Measurements from ENCODE around the gene MTHFR.

The MTHFR gene

GRCh38 chr1:11847667-11848372, 42.1 kb upstream of the MTHFR start, which contains the start of gene NPPA:
NPPA (minus strand) TSS chr1:11847783; CDS start chr1:11847684, 99 bp downstream.
- no peak within 1 kb of the TSS for H3K9ac ChIP-seq (ENCODE audit: low read length)
- no peak within 1 kb of the TSS for H3K4me3 ChIP-seq (ENCODE audit: low read depth, low read length, poor library complexity, severe bottlenecking)
- H3K36me3 ChIP-seq (ENCODE audit: insufficient read depth, low read length) = peaks cover 26% of the 10 kb centered on the region

DNA sequence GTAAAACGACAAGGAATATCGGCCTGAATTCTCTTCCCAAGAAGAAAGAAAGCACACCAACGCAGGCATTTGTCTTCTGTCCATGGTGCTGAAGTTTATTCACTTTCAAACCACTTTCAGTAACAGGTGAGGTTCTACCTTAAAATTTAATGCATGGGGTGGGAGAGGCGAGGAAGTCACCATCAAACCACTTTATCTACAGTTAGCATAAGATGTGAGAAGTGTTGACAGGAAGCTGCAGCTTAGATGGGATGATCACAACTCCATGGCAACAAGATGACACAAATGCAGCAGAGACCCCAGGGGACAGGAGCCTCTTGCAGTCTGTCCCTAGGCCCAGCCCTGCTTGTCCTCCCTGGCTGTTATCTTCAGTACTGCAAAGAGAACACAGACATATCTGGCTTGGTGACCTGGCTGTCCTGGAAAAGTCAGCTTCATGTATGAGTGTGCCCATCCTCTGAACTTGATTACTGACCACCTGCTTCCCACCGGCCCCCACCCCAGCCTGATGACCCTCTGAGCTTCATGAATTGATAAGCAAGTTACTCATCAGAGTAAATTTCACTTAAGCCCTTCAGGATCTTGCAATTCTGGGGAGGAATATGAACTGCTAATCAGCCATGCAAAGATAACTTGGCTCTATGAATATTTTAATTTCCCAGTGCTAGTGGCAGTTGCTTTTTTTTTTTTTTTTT, 40.0 kb upstream of the MTHFR start:
- Histone ChIP-seq H3K27me3 (ENCODE audit: insufficient read depth, low read length) (no peaks in the 10 kb centered on the region), H3K4me1 (ENCODE audit: insufficient read depth, low read length, severe bottlenecking) (peaks cover 34% of the 10 kb centered on the region), H3K79me2 (ENCODE audit: insufficient read depth, low read length) (no peaks in the 10 kb centered on the region), H3K27ac (ENCODE audit: low read depth, low read length, poor library complexity, severe bottlenecking) (no peak overlapping the region), H3K9me2 (ENCODE audit: low read depth, low read length) (no peaks in the 10 kb centered on the region), H3K9ac (ENCODE audit: low read length) (no peak overlapping the region), H3K36me3 (ENCODE audit: insufficient read depth, low read length) (peaks cover 37% of the 10 kb centered on the region), H3K4me2 (ENCODE audit: low read length) (no peak overlapping the region), H3K9me3 (ENCODE audit: low read length) (no peaks in the 10 kb centered on the region), H3F3A (ENCODE audit: insufficient read depth, low read length) (no peaks in the 10 kb centered on the region), H2AFZ (ENCODE audit: low read length) (no peak overlapping the region), H3K4me3 (ENCODE audit: low read depth, low read length, poor library complexity, severe bottlenecking) (no peak overlapping the region), H4K20me1 (ENCODE audit: insufficient read depth, low read length) (no peaks in the 10 kb centered on the region)
- TF ChIP-seq EZH2 (IDR thresholded peaks at IDR 0.05; ENCODE audit: borderline replicate concordance, low read length) (no peak), CTCF (IDR thresholded peaks at IDR 0.05; ENCODE audit: low read length) (no peak)

More at GRCh38 chr1:11847667-11848372, 42.1 kb upstream of the MTHFR start, which contains the start of gene NPPA:
- Histone ChIP-seq H3K79me2 (ENCODE audit: insufficient read depth, low read length) (no peaks in the 10 kb centered on the region), H3K27me3 (ENCODE audit: insufficient read depth, low read length) (no peaks in the 10 kb centered on the region; the same call in 1 of the 2 replicates), H3K4me1 (ENCODE audit: insufficient read depth, low read length, severe bottlenecking) (peaks cover 23% of the 10 kb centered on the region), H4K20me1 (ENCODE audit: insufficient read depth, low read length) (no peaks in the 10 kb centered on the region), H3K9me2 (ENCODE audit: low read depth, low read length) (no peaks in the 10 kb centered on the region), H2AFZ (ENCODE audit: low read length) (no peak within 1 kb of the TSS), H3K4me2 (ENCODE audit: low read length) (no peak within 1 kb of the TSS), H3F3A (ENCODE audit: insufficient read depth, low read length) (no peaks in the 10 kb centered on the region), H3K9me3 (ENCODE audit: low read length) (no peaks in the 10 kb centered on the region), H3K27ac (ENCODE audit: low read depth, low read length, poor library complexity, severe bottlenecking) (no peak within 1 kb of the TSS)
- TF ChIP-seq EZH2 (IDR thresholded peaks at IDR 0.05; ENCODE audit: borderline replicate concordance, low read length) (no peak), CTCF (IDR thresholded peaks at IDR 0.05; ENCODE audit: low read length) (no peak)

GRCh38 chr1:11842154-11843041, 36.6 kb upstream of the MTHFR start:
- no peaks in the 10 kb centered on the region for H3K79me2 ChIP-seq (ENCODE audit: insufficient read depth, low read length)
- H3K9me3 ChIP-seq (ENCODE audit: low read length) = no peaks in the 10 kb centered on the region
- no peaks in the 10 kb centered on the region for H3K27me3 ChIP-seq (ENCODE audit: insufficient read depth, low read length)
- H4K20me1 ChIP-seq (ENCODE audit: insufficient read depth, low read length) = no peaks in the 10 kb centered on the region
- H3K36me3 ChIP-seq (ENCODE audit: insufficient read depth, low read length) = peaks cover 67% of the 10 kb centered on the region
- TF ChIP-seq EZH2 (IDR thresholded peaks at IDR 0.05; ENCODE audit: borderline replicate concordance, low read length) = no peak
- no peak for TF ChIP-seq CTCF (IDR thresholded peaks at IDR 0.05; ENCODE audit: low read length)
- H3K4me2 ChIP-seq (ENCODE audit: low read length) = peak overlapping the region; percentile 48
- H3K27ac ChIP-seq (ENCODE audit: low read depth, low read length, poor library complexity, severe bottlenecking) = peak overlapping the region; percentile 56
- H3K9me2 ChIP-seq (ENCODE audit: low read depth, low read length) = no peaks in the 10 kb centered on the region
- peaks cover 23% of the 10 kb centered on the region for H3K4me1 ChIP-seq (ENCODE audit: insufficient read depth, low read length, severe bottlenecking)
- H2AFZ ChIP-seq (ENCODE audit: low read length) = no peak overlapping the region
- peak overlapping the region; percentile 21 for H3K4me3 ChIP-seq (ENCODE audit: low read depth, low read length, poor library complexity, severe bottlenecking)
- H3F3A ChIP-seq (ENCODE audit: insufficient read depth, low read length) = no peaks in the 10 kb centered on the region
- no peak overlapping the region for H3K9ac ChIP-seq (ENCODE audit: low read length)
